GM12891 (cell line): ENCODE measurements around the gene PTPRU.
"Not testable (repeated sequence)": the region's sequence is repeated elsewhere in the genome, so short reads cannot be mapped to it uniquely, and the experiment has no call there.

Experiments used
- DNase-seq: peaks from one replicate; pipeline ENCODE4 v3.0.0; 2011; ENCODE audit warnings: low spot score; ENCODE audit not compliant: insufficient read length
- FAIRE-seq: peaks from 2 replicates; lab custom pipeline; 2011; peaks lifted over from hg19 to GRCh38; lab: Jason Lieb, UNC
- PAX5 ChIP-seq: IDR thresholded peaks from 2 replicates; pipeline ENCODE4 v1.6.1; 2011; ENCODE audit warnings: low read length, moderate library complexity, mild to moderate bottlenecking; ENCODE audit not compliant: insufficient read depth, severe bottlenecking
- POLR2A ChIP-seq: IDR thresholded peaks from 2 replicates; pipeline ENCODE4 v1.6.1; 2011; ENCODE audit warnings: low read depth, low read length, control low read depth
- POLR2AphosphoS5 ChIP-seq: IDR thresholded peaks from 2 replicates; pipeline ENCODE4 v1.6.1; 2011; ENCODE audit warnings: low read depth, low read length, control low read depth
- POU2F2 ChIP-seq: IDR thresholded peaks from 2 replicates; pipeline ENCODE4 v1.6.1; 2011; ENCODE audit warnings: low read depth, mild to moderate bottlenecking, control low read depth, low read length, moderate library complexity
- SPI1 ChIP-seq: IDR thresholded peaks from 2 replicates; pipeline ENCODE4 v1.6.1; 2011; ENCODE audit warnings: low read depth, low read length, control low read depth
- TAF1 ChIP-seq: IDR thresholded peaks from 2 replicates; pipeline ENCODE4 v1.6.1; 2011; ENCODE audit warnings: low read depth, low read length, control low read depth

PTPRU gene

GRCh38 chr1:29218223-29218622, 18.1 kb upstream of the PTPRU start:
- FAIRE-seq (no peak), DNase-seq (no peak)
- TF ChIP-seq SPI1 (no peak), TAF1 (no peak), POLR2A (no peak), PAX5 (no peak), POU2F2 (no peak), POLR2AphosphoS5 (no peak)

GRCh38 chr1:29221296-29221695, 15.0 kb upstream of the PTPRU start:
- FAIRE-seq = no peak
- no peak for DNase-seq
- TF ChIP-seq PAX5 (no peak), POU2F2 (no peak), POLR2AphosphoS5 (no peak), TAF1 (no peak), SPI1 (no peak), POLR2A (no peak)

- FAIRE-seq, DNase-seq: not testable (repeated sequence)
Measured at GRCh38 chr1:29222260-29222659, 14.1 kb upstream of the PTPRU start.

- TF ChIP-seq POU2F2 (no peak), PAX5 (no peak), POLR2AphosphoS5 (no peak), TAF1 (no peak), SPI1 (no peak), POLR2A (no peak)
- FAIRE-seq (no peak), DNase-seq (no peak)
Measured at GRCh38 chr1:29222686-29223085, 13.6 kb upstream of the PTPRU start.

- no peak for DNase-seq
- TF ChIP-seq POU2F2 (no peak), POLR2AphosphoS5 (no peak), POLR2A (no peak), TAF1 (no peak), PAX5 (no peak), SPI1 (no peak)
- FAIRE-seq = no peak
Measured at GRCh38 chr1:29223521-29223920, 12.8 kb upstream of the PTPRU start.

- FAIRE-seq (no peak), DNase-seq (no peak)
- TF ChIP-seq POU2F2 (no peak), TAF1 (no peak), SPI1 (no peak), POLR2AphosphoS5 (no peak), POLR2A (no peak), PAX5 (no peak)
Measured at GRCh38 chr1:29224356-29224837, 11.9 kb upstream of the PTPRU start.

GRCh38 chr1:29225361-29225760, 11.0 kb upstream of the PTPRU start:
- no peak for TF ChIP-seq SPI1
- TF ChIP-seq PAX5 = no peak
- TF ChIP-seq POLR2AphosphoS5 = no peak
- no peak for TF ChIP-seq POU2F2
- TF ChIP-seq POLR2A = no peak
- TF ChIP-seq TAF1 = no peak
- no peak for FAIRE-seq
- no peak for DNase-seq

GRCh38 chr1:29227511-29227910, 8.8 kb upstream of the PTPRU start:
- no peak for DNase-seq
- FAIRE-seq = no peak
- no peak for TF ChIP-seq TAF1

GRCh38 chr1:29230204-29230552, 6.1 kb upstream of the PTPRU start:
- DNase-seq (no peak), FAIRE-seq (peak; percentile 31)
- TF ChIP-seq PAX5 (no peak), TAF1 (no peak), POLR2AphosphoS5 (no peak), POU2F2 (no peak), SPI1 (no peak), POLR2A (no peak)

GRCh38 chr1:29230553-29231378, 5.6 kb upstream of the PTPRU start, which contains the start of gene MECR:
MECR (minus strand) TSS chr1:29230934; CDS start chr1:29230906, 28 bp downstream.
- TF ChIP-seq POU2F2 = no peak
- TF ChIP-seq POLR2A = peak; percentile 85
- TF ChIP-seq PAX5 = no peak
- peak; percentile 82 for TF ChIP-seq POLR2AphosphoS5
- TF ChIP-seq TAF1 = peak; percentile 57; the same call in 1 of the 2 replicates
- TF ChIP-seq SPI1 = no peak
- DNase-seq = peak; percentile 97
- FAIRE-seq = peak; percentile 97
